ENCODE measurements around the gene PDE3B. TPM values are rescaled to one million over a fixed set of nuclear protein-coding genes. Genes with fewer than 3 reads are reported as not detected.
"Not testable (repeated sequence)": the region's sequence is repeated elsewhere in the genome, so short reads cannot be mapped to it uniquely, and the experiment has no call there.

Gene PDE3B
- total and polyA plus RNA-seq, 7 donors = 0.11 to 0.59 (median 0.30) TPM

- TF ChIP-seq, protein P1, sequence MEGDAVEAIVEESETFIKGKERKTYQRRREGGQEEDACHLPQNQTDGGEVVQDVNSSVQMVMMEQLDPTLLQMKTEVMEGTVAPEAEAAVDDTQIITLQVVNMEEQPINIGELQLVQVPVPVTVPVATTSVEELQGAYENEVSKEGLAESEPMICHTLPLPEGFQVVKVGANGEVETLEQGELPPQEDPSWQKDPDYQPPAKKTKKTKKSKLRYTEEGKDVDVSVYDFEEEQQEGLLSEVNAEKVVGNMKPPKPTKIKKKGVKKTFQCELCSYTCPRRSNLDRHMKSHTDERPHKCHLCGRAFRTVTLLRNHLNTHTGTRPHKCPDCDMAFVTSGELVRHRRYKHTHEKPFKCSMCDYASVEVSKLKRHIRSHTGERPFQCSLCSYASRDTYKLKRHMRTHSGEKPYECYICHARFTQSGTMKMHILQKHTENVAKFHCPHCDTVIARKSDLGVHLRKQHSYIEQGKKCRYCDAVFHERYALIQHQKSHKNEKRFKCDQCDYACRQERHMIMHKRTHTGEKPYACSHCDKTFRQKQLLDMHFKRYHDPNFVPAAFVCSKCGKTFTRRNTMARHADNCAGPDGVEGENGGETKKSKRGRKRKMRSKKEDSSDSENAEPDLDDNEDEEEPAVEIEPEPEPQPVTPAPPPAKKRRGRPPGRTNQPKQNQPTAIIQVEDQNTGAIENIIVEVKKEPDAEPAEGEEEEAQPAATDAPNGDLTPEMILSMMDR (IDR thresholded peaks at IDR 0.05) = no peak
These were observed 231.6 kb downstream of the PDE3B start for GRCh38 chr11:14875163-14875562.

GRCh38 chr11:14881576-14882193 lies 238.1 kb downstream of the PDE3B start:
- DNase-seq (no peak), ATAC-seq (no peak)
- Histone ChIP-seq H3K4me3 (no peak overlapping the region), H3K27me3 (ENCODE audit: insufficient read depth in 3 of 3, low read length in 2 of 3) (no peaks in the 10 kb centered on the region), H3K9me3 (no peaks in the 10 kb centered on the region), H3K27ac (no peak overlapping the region), H3K4me1 (no peaks in the 10 kb centered on the region), H3K36me3 (ENCODE audit: insufficient read depth in 1 of 2, low read depth in 1 of 2) (peaks cover 0 to 33% of the 10 kb centered on the region in 2 donors)
- 82 to 90% (median 90%) methylated on average over 2 of the region's 2 CpGs for WGBS, 3 donors
- intact Hi-C loops (cut with DNase I) = no loop called here
- TF ChIP-seq, protein P1 (IDR thresholded peaks at IDR 0.05) = no peak

More at GRCh38 chr11:14875163-14875562, 231.6 kb downstream of the PDE3B start:
- H3K27me3 ChIP-seq (ENCODE audit: insufficient read depth in 3 of 3, low read length in 2 of 3) = no peaks in the 10 kb centered on the region
- intact Hi-C loops (cut with DNase I) = no loop called here
- H3K36me3 ChIP-seq (ENCODE audit: insufficient read depth in 1 of 2, low read depth in 1 of 2) = peaks cover 0 to 42% of the 10 kb centered on the region in 2 donors
- H3K4me3 ChIP-seq = no peak overlapping the region
- no peak overlapping the region for H3K27ac ChIP-seq
- no peak for DNase-seq
- no peak for ATAC-seq
- no peaks in the 10 kb centered on the region for H3K9me3 ChIP-seq
- 95 to 97% (median 96%) methylated on average over 5 of the region's 5 CpGs for WGBS, 3 donors
- H3K4me1 ChIP-seq = no peaks in the 10 kb centered on the region

- no peak for ATAC-seq
- WGBS, 3 donors = 94 to 97% (median 94%) methylated on average over 1 of the region's 1 CpG
These were observed 238.6 kb downstream of the PDE3B start for GRCh38 chr11:14882196-14882595.

GRCh38 chr11:14883683-14884082 lies 240.1 kb downstream of the PDE3B start:
- H3K4me1 ChIP-seq; H3K4me3 ChIP-seq; H3K27ac ChIP-seq; H3K9me3 ChIP-seq; intact Hi-C loops (cut with DNase I); DNase-seq; H3K27me3 ChIP-seq (ENCODE audit: insufficient read depth in 3 of 3, low read length in 2 of 3); ATAC-seq: not testable (repeated sequence)
- 83 to 100% (median 100%) methylated on average over 1 of the region's 1 CpG for WGBS, 3 donors
- H3K36me3 ChIP-seq (ENCODE audit: insufficient read depth in 1 of 2, low read depth in 1 of 2) = peaks cover 0 to 13% of the 10 kb centered on the region in 2 donors

More at GRCh38 chr11:14882196-14882595, 238.6 kb downstream of the PDE3B start:
- Histone ChIP-seq H3K27me3 (ENCODE audit: insufficient read depth in 3 of 3, low read length in 2 of 3) (no peaks in the 10 kb centered on the region), H3K4me3 (no peak overlapping the region), H3K9me3 (no peaks in the 10 kb centered on the region), H3K27ac (no peak overlapping the region), H3K36me3 (ENCODE audit: insufficient read depth in 1 of 2, low read depth in 1 of 2) (peaks cover 0 to 28% of the 10 kb centered on the region in 2 donors), H3K4me1 (no peaks in the 10 kb centered on the region)
- TF ChIP-seq, protein P1 (IDR thresholded peaks at IDR 0.05) = no peak
- no peak for DNase-seq
- intact Hi-C loops (cut with DNase I) = no loop called here

DNA sequence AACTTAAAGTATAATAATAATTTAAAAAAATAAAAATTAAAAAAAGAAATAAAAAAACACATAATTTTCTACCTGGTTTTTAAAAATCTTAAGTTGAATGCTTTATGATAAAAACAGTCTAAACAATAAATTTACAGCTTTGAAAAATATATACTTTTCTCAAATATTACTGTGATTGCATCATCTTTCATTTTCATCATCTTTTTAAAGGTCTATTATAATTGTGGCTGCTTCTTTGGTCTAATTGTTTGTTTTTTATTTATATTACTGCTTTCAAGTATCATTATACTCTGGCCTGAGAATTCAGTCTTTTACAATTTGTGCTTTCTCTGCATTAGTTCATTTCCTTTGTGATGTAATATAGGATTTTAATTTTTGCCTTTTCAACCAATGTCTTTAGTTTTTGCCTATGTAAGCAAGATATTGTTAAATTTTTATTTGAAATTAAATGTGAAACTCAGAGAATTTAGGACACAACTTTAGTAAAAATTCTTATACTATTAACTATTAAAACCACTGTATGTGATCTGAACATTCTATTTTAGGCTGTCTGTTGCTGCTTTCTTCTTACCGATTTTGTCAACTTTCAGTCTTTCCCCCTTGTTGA lies 241.2 kb downstream of the PDE3B start:
- H3K4me1 ChIP-seq = peaks cover 3% of the 10 kb centered on the region
- H3K9me3 ChIP-seq = no peaks in the 10 kb centered on the region
- TF ChIP-seq, protein P1 (IDR thresholded peaks at IDR 0.05) = no peak
- no peak overlapping the region for H3K4me3 ChIP-seq
- 76 to 91% (median 83%) methylated on average over 1 of the region's 1 CpG for WGBS, 3 donors
- DNase-seq (no peak), ATAC-seq (no peak)
- no peaks in the 10 kb centered on the region for H3K27me3 ChIP-seq (ENCODE audit: insufficient read depth in 3 of 3, low read length in 2 of 3)
- no peak overlapping the region for H3K27ac ChIP-seq
- intact Hi-C loops (cut with DNase I) = no loop called here
- H3K36me3 ChIP-seq (ENCODE audit: insufficient read depth in 1 of 2, low read depth in 1 of 2) = peaks cover 0 to 5% of the 10 kb centered on the region in 2 donors

Measured in psoas muscle (tissue), 8 donors.